Mononuclear cell (primary cell): ENCODE measurements around the gene PITPNC1. TPM values are rescaled to one million over a fixed set of nuclear protein-coding genes. Genes with fewer than 3 reads are reported as not detected.
"Not testable (repeated sequence)": the region's sequence is repeated elsewhere in the genome, so short reads cannot be mapped to it uniquely, and the experiment has no call there.

Source experiments
- H3K27me3 ChIP-seq: 2 replicates; pipeline ENCODE4 v1.6.0; 2011; ENCODE audit warnings: low read length, control low read depth; ENCODE audit not compliant: insufficient read depth
- H3K4me1 ChIP-seq: 2 replicates; pipeline ENCODE4 v1.5.1; 2011; ENCODE audit warnings: mild to moderate bottlenecking, low read length, control low read depth; ENCODE audit not compliant: insufficient read depth
- H3K4me3 ChIP-seq: 2 replicates; pipeline ENCODE4 v1.5.1; 2011; ENCODE audit warnings: mild to moderate bottlenecking, low read length, moderate library complexity
- H3K9me3 ChIP-seq: 2 replicates; pipeline ENCODE4 v1.5.1; 2011; ENCODE audit warnings: low read depth, mild to moderate bottlenecking, control low read depth, low read length
- total RNA-seq: library from RNA; depleted of rRNA; stranded (reverse); fragments of >200 nt; gene quantifications from one replicate; pipeline ENCODE4 v1.2.3, GENCODE V29; 2012

Gene PITPNC1
- total RNA-seq, 1 donor: 52.8 TPM

- peaks cover 17% of the 10 kb centered on the region for H3K4me1 ChIP-seq
- H3K4me3 ChIP-seq: no peak overlapping the region
- no peaks in the 10 kb centered on the region for H3K27me3 ChIP-seq
Observed at GRCh38 chr17:67502151-67502550, 125.1 kb downstream of the PITPNC1 start.

GRCh38 chr17:67503184-67503583 is 126.1 kb downstream of the PITPNC1 start:
- H3K27me3 ChIP-seq: no peaks in the 10 kb centered on the region
- H3K4me3 ChIP-seq: no peak overlapping the region
- H3K9me3 ChIP-seq: no peaks in the 10 kb centered on the region
- peaks cover 17% of the 10 kb centered on the region for H3K4me1 ChIP-seq

More at GRCh38 chr17:67502151-67502550, 125.1 kb downstream of the PITPNC1 start:
- no peaks in the 10 kb centered on the region for H3K9me3 ChIP-seq

GRCh38 chr17:67503739-67504138 is 126.7 kb downstream of the PITPNC1 start:
- peaks cover 17% of the 10 kb centered on the region for H3K4me1 ChIP-seq
- H3K27me3 ChIP-seq: no peaks in the 10 kb centered on the region
- no peak overlapping the region for H3K4me3 ChIP-seq
- H3K9me3 ChIP-seq: no peaks in the 10 kb centered on the region

GRCh38 chr17:67504182-67504581 is 127.1 kb downstream of the PITPNC1 start:
- Histone ChIP-seq H3K4me1 (peaks cover 17% of the 10 kb centered on the region), H3K27me3 (no peaks in the 10 kb centered on the region), H3K9me3 (no peaks in the 10 kb centered on the region), H3K4me3 (no peak overlapping the region)

- H3K27me3 ChIP-seq: no peaks in the 10 kb centered on the region
- H3K4me1 ChIP-seq: peaks cover 32% of the 10 kb centered on the region
- H3K9me3 ChIP-seq: no peaks in the 10 kb centered on the region
- H3K4me3 ChIP-seq: no peak overlapping the region
Observed at GRCh38 chr17:67506966-67507365, 129.9 kb downstream of the PITPNC1 start.

- no peaks in the 10 kb centered on the region for H3K9me3 ChIP-seq
- H3K27me3 ChIP-seq: no peaks in the 10 kb centered on the region
- H3K4me1 ChIP-seq: peaks cover 15% of the 10 kb centered on the region
- H3K4me3 ChIP-seq: no peak overlapping the region
Observed at GRCh38 chr17:67509390-67510287, 132.6 kb downstream of the PITPNC1 start.

- H3K4me1 ChIP-seq: peaks cover 15% of the 10 kb centered on the region
- H3K4me3 ChIP-seq: no peak overlapping the region
- H3K9me3 ChIP-seq: no peaks in the 10 kb centered on the region
- H3K27me3 ChIP-seq: no peaks in the 10 kb centered on the region
Observed at GRCh38 chr17:67511012-67511411, 133.9 kb downstream of the PITPNC1 start.

GRCh38 chr17:67511804-67512203 is 134.7 kb downstream of the PITPNC1 start:
- no peaks in the 10 kb centered on the region for H3K9me3 ChIP-seq
- H3K27me3 ChIP-seq: no peaks in the 10 kb centered on the region
- peaks cover 15% of the 10 kb centered on the region for H3K4me1 ChIP-seq
- H3K4me3 ChIP-seq: no peak overlapping the region

GRCh38 chr17:67514998-67515397 is 137.9 kb downstream of the PITPNC1 start:
- Histone ChIP-seq H3K4me1 (peaks cover 24% of the 10 kb centered on the region), H3K27me3 (no peaks in the 10 kb centered on the region), H3K4me3 (no peak overlapping the region), H3K9me3 (no peaks in the 10 kb centered on the region)

- H3K27me3 ChIP-seq: no peaks in the 10 kb centered on the region
Observed at GRCh38 chr17:67515490-67516083, 138.5 kb downstream of the PITPNC1 start.

GRCh38 chr17:67516571-67516970 is 139.5 kb downstream of the PITPNC1 start:
- peaks cover 29% of the 10 kb centered on the region for H3K4me1 ChIP-seq
- H3K4me3 ChIP-seq, H3K27me3 ChIP-seq, H3K9me3 ChIP-seq: not testable (repeated sequence)

More at GRCh38 chr17:67515490-67516083, 138.5 kb downstream of the PITPNC1 start:
- Histone ChIP-seq H3K4me3 (no peak overlapping the region), H3K4me1 (peaks cover 24% of the 10 kb centered on the region), H3K9me3 (no peaks in the 10 kb centered on the region)

- no peak overlapping the region for H3K4me3 ChIP-seq
- peaks cover 29% of the 10 kb centered on the region for H3K4me1 ChIP-seq
- H3K9me3 ChIP-seq: no peaks in the 10 kb centered on the region
- no peaks in the 10 kb centered on the region for H3K27me3 ChIP-seq
Observed at GRCh38 chr17:67517325-67517724, 140.2 kb downstream of the PITPNC1 start.

GRCh38 chr17:67518876-67519275 is 141.8 kb downstream of the PITPNC1 start:
- Histone ChIP-seq H3K4me1 (peaks cover 29% of the 10 kb centered on the region), H3K9me3 (no peaks in the 10 kb centered on the region), H3K4me3 (no peak overlapping the region), H3K27me3 (no peaks in the 10 kb centered on the region)

GRCh38 chr17:67519801-67520251 is 142.7 kb downstream of the PITPNC1 start:
- H3K4me1 ChIP-seq: peaks cover 29% of the 10 kb centered on the region
- no peaks in the 10 kb centered on the region for H3K9me3 ChIP-seq
- no peaks in the 10 kb centered on the region for H3K27me3 ChIP-seq
- H3K4me3 ChIP-seq: no peak overlapping the region

GRCh38 chr17:67520252-67520906 is 143.3 kb downstream of the PITPNC1 start:
- no peaks in the 10 kb centered on the region for H3K9me3 ChIP-seq
- no peaks in the 10 kb centered on the region for H3K27me3 ChIP-seq
- H3K4me3 ChIP-seq: no peak overlapping the region
- H3K4me1 ChIP-seq: peaks cover 29% of the 10 kb centered on the region
